IPS-20b (cell line): ENCODE measurements around the gene PIGO.
A peak's percentile ranks its signal among the peaks of the same experiment; 100 is the strongest.

Source experiments
- H3K27ac ChIP-seq: one replicate; pipeline ENCODE4 v1.5.1; 2013; ENCODE audit warnings: low read length
- H3K27me3 ChIP-seq: 2 replicates; pipeline ENCODE4 v1.6.1; 2013; ENCODE audit warnings: mild to moderate bottlenecking, low read length, inconsistent platforms; ENCODE audit not compliant: insufficient read depth
- H3K36me3 ChIP-seq: 2 replicates; pipeline ENCODE4 v1.6.1; 2013; ENCODE audit warnings: low read depth, mild to moderate bottlenecking, inconsistent platforms, low read length, moderate library complexity; ENCODE audit not compliant: insufficient read depth
- H3K4me1 ChIP-seq: 2 replicates; pipeline ENCODE4 v1.6.1; 2013; ENCODE audit warnings: mild to moderate bottlenecking, control low read depth, inconsistent platforms, low read length, moderate library complexity; ENCODE audit not compliant: insufficient read depth
- H3K4me3 ChIP-seq: 2 replicates; pipeline ENCODE4 v1.5.1; 2013; ENCODE audit warnings: mild to moderate bottlenecking, low read length, inconsistent platforms
- H3K9ac ChIP-seq: 2 replicates; pipeline ENCODE4 v1.6.1; 2013; ENCODE audit warnings: low read depth, mild to moderate bottlenecking, inconsistent platforms, low read length, moderate library complexity
- H3K9me3 ChIP-seq: 2 replicates; pipeline ENCODE4 v1.6.1; 2013; ENCODE audit warnings: mild to moderate bottlenecking, low read depth, low read length, inconsistent platforms; ENCODE audit not compliant: insufficient read depth

The PIGO gene

DNA sequence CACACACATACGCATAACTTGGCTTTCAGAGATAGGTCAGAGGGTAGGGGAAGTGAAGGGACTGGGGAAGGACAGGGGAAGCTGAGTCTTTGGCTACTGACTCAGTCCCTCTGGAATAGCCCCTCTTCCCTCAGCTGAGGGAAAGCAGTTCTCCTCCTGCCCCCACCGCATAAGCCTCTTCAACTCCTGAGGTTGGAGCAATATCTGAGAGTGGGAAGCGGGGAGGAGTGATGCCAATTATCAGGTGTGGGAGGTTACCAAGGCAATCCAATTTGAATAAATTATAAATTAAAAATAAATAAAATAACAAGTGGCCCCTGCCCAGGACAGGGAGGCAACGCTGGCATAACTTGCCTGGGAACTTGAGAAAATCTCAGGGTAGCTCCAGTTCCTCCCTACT lies 8.2 kb upstream of the PIGO start:
- Histone ChIP-seq H3K36me3 (peaks cover 36% of the 10 kb centered on the region), H3K9me3 (no peaks in the 10 kb centered on the region), H3K27ac (no peak overlapping the region), H3K4me1 (peaks cover 9% of the 10 kb centered on the region; the same call in 1 of the 2 replicates), H3K27me3 (no peaks in the 10 kb centered on the region), H3K4me3 (no peak overlapping the region), H3K9ac (peak overlapping the region; percentile 95; the same call in 1 of the 2 replicates)

DNA sequence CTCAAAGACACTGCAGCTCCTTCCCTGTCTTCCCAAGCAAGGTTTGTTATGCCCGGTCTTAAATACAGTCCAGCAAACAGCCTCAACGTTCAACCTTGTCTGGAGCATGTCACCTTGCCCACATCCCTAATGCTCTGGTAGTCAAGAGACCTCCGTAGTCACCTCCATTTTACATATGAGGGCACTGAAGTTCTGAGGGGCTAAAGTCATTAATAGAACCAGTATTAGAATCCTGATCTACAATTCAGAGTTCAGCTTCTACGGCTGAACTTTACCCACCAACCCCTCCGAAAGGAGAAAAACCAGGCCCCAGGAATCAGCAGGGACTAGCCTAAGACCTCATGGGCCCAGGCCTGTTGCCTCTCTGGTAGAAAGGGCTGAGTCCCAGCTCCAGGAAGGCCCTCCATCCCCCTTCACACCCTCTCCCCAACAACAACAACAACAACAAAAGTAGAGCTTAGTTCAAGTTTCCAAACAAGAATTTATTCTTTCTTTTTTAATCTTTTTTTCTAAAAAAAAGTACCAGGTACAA lies 7.3 kb upstream of the PIGO start:
- Histone ChIP-seq H3K27me3 (no peaks in the 10 kb centered on the region), H3K9ac (peak overlapping the region; percentile 95; the same call in 1 of the 2 replicates), H3K4me1 (peaks cover 9% of the 10 kb centered on the region; the same call in 1 of the 2 replicates), H3K4me3 (peak overlapping the region; percentile 85), H3K36me3 (peaks cover 41% of the 10 kb centered on the region), H3K27ac (peak overlapping the region; percentile 44), H3K9me3 (no peaks in the 10 kb centered on the region)

DNA sequence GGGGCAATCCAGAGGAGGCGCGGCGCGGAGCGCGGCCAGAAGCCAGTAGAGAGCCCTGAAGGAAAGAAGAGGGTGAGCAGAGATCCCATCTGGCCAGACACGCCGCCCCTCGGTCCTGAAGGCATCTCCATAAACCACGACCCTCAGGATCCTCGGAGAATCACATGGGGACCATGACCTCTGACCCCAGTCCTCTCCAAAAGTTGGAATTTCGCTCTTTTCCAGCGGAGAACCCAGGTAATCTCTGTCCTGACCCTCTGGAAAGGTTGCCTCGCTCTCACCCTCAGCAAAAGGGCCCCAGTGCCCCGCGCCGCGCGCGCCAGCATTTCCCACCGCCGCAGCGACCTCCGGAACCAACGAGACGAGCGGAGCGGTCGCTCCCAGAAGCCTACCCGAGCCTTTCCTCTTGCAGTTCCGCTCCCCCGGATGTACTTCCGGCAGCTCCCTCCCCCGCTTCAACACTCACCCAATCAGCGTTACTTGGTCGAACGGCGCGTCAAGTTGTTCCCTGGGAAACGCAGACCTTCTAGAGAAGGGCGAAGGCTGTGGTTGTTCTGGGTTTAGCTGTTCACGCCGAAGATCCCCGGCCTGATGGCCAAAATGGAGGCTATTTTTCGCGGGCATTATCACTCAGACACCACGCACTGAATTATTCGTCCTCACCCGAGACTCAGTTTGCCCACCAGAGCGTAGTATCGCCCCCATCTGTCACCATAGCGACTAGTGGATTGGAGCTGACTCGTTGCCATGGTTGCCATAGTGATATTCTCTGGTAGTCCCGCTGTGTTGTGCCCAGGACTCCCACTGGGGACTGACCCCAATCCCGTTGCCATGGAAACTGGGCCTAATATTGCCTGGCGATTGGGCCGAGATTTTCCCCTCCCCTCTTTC lies 6.6 kb upstream of the PIGO start, which contains the start of gene STOML2:
Gene STOML2, minus strand, starts transcription at position 363 of the 891 bp plus-strand sequence. Its CDS starts 37 bp downstream, at position 326.
- H3K9me3 ChIP-seq = no peaks in the 10 kb centered on the region
- no peaks in the 10 kb centered on the region for H3K27me3 ChIP-seq
- H3K36me3 ChIP-seq = peaks cover 41% of the 10 kb centered on the region
- H3K27ac ChIP-seq = peak within 1 kb of the TSS; percentile 80
- H3K4me1 ChIP-seq = peaks cover 9% of the 10 kb centered on the region; the same call in 1 of the 2 replicates
- H3K4me3 ChIP-seq = peak within 1 kb of the TSS; percentile 85
- peak within 1 kb of the TSS; percentile 95 for H3K9ac ChIP-seq

DNA sequence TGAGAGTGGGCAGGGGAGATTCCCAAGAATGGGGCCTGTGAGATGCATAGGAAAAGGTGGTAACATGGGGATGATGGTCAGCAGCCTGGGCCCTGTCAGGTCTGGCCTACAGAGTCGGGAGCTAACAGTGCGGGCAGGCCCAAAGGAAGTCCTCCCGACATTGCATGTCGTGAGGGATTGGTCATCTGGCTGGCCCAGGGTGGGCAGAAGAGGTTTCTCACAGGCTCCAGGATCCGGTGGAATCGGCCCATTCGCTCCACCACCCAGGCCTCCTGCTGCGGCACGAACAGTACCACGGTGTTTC lies 6.0 kb upstream of the PIGO start:
- Histone ChIP-seq H3K9me3 (no peaks in the 10 kb centered on the region), H3K36me3 (peaks cover 41% of the 10 kb centered on the region), H3K9ac (peak overlapping the region; percentile 95), H3K4me3 (peak overlapping the region; percentile 85), H3K27ac (peak overlapping the region; percentile 80), H3K4me1 (peaks cover 9% of the 10 kb centered on the region; the same call in 1 of the 2 replicates), H3K27me3 (no peaks in the 10 kb centered on the region)

DNA sequence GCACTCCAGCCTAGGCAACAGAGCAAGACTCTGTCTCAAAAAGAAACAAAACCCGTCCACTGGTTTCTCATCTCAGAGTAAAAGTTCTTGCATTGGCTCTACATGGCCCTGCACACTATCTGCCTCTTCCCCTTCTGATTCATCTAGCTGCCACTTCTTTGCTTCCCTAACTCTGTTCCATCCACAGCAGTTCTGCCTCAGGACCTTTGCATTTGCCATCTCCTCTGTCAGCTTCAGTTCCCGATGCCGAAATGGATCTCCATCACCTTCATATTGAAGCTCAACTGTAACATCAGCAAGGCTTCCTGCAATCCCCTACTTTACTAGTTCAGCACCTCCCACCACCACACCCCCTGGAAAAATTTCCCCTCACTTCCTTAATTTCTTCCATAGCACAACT lies 1.2 kb upstream of the PIGO start:
- Histone ChIP-seq H3K4me3 (no peak overlapping the region), H3K9ac (no peak overlapping the region), H3K27ac (no peak overlapping the region), H3K9me3 (no peaks in the 10 kb centered on the region), H3K4me1 (peaks cover 3% of the 10 kb centered on the region; the same call in 1 of the 2 replicates), H3K27me3 (no peaks in the 10 kb centered on the region), H3K36me3 (peaks cover 35% of the 10 kb centered on the region)

DNA sequence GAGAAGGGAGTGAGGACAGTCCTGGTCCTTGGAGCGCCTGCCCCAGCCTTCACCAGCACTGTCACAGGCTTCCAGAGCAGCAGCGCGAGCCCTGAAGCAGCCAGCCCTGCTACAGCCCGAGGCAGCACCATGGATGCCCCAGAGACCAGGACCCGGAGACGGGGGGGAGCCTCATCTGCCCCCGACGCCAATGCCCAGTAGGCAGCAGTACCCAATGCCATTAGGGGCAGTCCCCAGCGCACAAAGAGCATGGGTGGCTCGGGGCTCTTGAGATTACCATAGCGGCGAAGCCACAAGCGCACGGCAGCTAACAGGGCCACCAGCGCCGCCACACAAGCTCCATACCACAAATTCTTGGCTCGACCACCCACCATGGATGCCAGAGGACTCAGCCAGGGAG lies 4.9 kb downstream of the PIGO start:
- Histone ChIP-seq H3K27me3 (no peaks in the 10 kb centered on the region), H3K9ac (no peak overlapping the region), H3K27ac (no peak overlapping the region), H3K4me3 (no peak overlapping the region), H3K4me1 (no peaks in the 10 kb centered on the region), H3K9me3 (no peaks in the 10 kb centered on the region), H3K36me3 (peaks cover 63% of the 10 kb centered on the region)

DNA sequence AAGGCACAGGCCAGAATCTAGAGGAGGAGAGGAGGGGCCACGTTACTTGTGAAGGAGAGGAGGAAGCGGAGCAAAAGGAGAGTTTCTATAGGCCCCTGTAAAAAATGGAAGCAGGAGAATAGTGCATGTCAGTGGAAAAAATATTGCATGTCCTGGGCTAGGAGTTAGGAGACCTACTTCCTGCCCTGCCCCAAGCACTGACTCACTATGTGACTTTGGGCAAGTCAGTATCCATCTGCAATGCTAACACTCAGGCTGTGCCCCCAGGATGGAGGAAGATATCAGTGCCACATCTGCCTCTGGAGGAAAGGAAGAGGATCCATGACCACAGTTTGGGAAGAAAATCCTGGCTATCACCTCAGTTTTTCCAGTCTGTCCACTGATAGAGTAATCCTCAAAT lies 7.0 kb downstream of the PIGO start:
- no peaks in the 10 kb centered on the region for H3K9me3 ChIP-seq
- H3K27me3 ChIP-seq = no peaks in the 10 kb centered on the region
- H3K36me3 ChIP-seq = peaks cover 66% of the 10 kb centered on the region
- no peak overlapping the region for H3K4me3 ChIP-seq
- no peaks in the 10 kb centered on the region for H3K4me1 ChIP-seq
- H3K9ac ChIP-seq = no peak overlapping the region
- H3K27ac ChIP-seq = no peak overlapping the region

DNA sequence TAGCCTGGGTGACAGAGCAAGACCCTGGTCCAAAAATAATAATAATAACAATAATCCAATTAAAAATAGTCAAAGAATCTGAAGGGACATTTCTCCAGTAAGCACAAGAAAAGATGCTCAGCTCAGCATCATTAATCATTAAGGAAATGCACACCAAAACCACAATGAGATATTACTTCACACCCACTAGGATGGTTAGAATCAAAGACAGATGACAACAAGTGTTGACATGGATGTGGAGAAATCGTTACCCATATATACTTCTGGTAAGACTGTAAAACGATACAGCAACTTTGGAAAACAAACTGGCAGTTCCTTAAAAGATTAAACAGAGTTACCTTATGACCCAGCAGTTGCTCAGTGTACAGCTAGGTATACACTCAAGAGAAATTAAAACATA lies 11.3 kb downstream of the PIGO start:
- peaks cover 35% of the 10 kb centered on the region for H3K36me3 ChIP-seq
- no peaks in the 10 kb centered on the region for H3K27me3 ChIP-seq
- H3K9me3 ChIP-seq = no peaks in the 10 kb centered on the region
- H3K4me3 ChIP-seq = no peak overlapping the region
- no peaks in the 10 kb centered on the region for H3K4me1 ChIP-seq
- H3K27ac ChIP-seq = no peak overlapping the region
- H3K9ac ChIP-seq = no peak overlapping the region

DNA sequence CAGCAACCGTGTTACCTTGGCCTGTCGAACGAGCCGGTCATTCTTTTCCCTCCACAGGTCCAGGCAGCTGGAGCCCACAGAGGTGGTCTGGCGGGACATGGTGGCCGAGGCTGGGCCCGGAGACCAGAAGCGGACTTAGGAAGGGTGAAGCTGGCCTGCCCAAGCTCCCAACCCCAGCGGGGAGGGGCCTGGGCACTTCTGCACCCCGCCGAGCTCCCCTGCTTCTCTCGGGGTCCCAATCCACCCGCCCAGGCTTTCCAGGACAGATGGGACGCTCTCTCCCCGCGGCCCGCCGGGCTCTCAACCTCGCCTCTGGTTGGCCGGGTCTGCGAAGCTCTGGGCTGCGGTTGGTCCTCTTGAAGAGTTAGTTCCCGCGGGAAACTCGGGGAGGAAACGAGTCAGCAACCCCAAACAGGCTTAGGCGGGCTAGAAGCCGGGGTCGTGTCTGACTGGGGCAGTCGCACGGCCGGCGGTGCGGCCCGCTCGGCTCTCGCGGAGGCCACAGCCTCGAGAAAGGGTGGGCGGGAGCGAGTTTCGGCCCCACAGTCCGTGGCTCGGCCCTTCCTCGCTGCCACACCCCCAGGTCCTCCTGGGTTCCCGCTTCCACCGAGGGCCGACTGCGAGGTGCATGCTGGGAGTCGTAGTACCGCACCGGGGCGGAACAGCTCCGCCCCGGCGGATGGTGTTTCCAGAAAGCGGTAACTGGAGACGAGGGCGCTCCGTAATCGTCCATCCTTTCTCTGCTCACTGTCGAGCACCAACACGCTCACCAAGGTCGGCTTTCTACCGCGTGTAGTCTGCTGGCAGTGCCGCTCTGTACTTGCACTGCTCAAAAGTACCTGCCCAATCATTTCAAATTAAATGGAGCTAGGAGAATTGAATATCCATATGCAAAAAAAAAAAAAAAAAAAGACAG lies 16.7 kb downstream of the PIGO start, which contains the start of gene FANCG:
Gene FANCG, minus strand, starts transcription at position 517 of the 916 bp plus-strand sequence. Its CDS starts 418 bp downstream, at position 99.
- Histone ChIP-seq H3K4me1 (peaks cover 7% of the 10 kb centered on the region; the same call in 1 of the 2 replicates), H3K9ac (peak within 1 kb of the TSS; percentile 90), H3K36me3 (peaks cover 29% of the 10 kb centered on the region), H3K9me3 (no peaks in the 10 kb centered on the region), H3K27me3 (no peaks in the 10 kb centered on the region), H3K4me3 (peak within 1 kb of the TSS; percentile 91), H3K27ac (peak within 1 kb of the TSS; percentile 90)

DNA sequence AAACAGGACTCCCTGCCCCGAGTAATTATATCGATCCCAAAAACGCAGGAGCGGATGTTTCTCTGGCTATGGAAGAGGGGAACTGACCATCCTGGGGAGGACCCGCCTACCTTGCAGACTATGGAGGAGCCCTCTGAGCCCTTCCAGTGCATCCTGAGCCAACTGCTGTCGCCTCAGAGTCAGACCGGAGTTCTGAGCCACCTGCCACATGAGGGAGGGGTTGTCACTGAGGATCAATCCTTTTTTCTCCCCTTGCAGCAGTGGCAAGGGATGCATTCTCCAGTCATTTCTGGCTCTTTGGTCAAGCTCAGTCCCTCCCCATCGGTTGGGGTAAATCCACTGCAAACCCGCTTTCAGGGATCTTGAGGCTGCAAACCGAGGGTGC lies 17.4 kb downstream of the PIGO start:
- Histone ChIP-seq H3K9me3 (no peaks in the 10 kb centered on the region), H3K36me3 (peaks cover 35% of the 10 kb centered on the region), H3K27me3 (no peaks in the 10 kb centered on the region), H3K4me1 (peaks cover 7% of the 10 kb centered on the region; the same call in 1 of the 2 replicates), H3K4me3 (peak overlapping the region; percentile 91), H3K27ac (peak overlapping the region; percentile 90), H3K9ac (peak overlapping the region; percentile 90)

DNA sequence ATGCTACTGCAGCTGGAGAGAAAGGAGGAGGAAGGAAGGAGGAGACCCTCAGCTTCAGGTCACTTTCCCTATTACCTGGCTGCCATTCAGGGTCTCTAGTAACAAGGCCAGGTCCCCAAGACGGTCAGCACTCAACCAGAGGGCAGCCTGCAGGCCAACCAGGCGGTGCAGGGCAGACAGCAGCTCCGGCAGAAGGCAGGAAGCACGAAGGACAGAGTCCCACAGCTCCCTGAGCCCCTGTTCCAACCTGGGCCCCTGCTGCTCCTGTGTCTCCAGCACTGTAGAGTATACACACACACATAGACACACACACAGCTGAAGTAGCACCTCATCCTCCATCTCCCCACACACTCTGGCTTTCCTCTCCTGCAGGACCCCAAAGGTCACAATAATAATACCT lies 18.3 kb downstream of the PIGO start:
- H3K27me3 ChIP-seq = no peaks in the 10 kb centered on the region
- peak overlapping the region; percentile 91 for H3K4me3 ChIP-seq
- peaks cover 45% of the 10 kb centered on the region for H3K36me3 ChIP-seq
- no peaks in the 10 kb centered on the region for H3K9me3 ChIP-seq
- H3K27ac ChIP-seq = no peak overlapping the region
- H3K9ac ChIP-seq = peak overlapping the region; percentile 90
- peaks cover 7% of the 10 kb centered on the region; the same call in 1 of the 2 replicates for H3K4me1 ChIP-seq
